GM19463 (cell line): Measurements from ENCODE around the gene NUCB2.

Source experiments
- ATAC-seq: cut with Tn5 transposase; IDR thresholded peaks from one replicate; pipeline ENCODE4 v1.9.1; 2021; ENCODE audit warnings: mild to moderate bottlenecking, moderate library complexity; ENCODE audit not compliant: unreplicated experiment

Gene NUCB2

GRCh38 chr11:17379383-17380180 is 103.0 kb downstream of the NUCB2 start:
- ATAC-seq, result no peak

DNA sequence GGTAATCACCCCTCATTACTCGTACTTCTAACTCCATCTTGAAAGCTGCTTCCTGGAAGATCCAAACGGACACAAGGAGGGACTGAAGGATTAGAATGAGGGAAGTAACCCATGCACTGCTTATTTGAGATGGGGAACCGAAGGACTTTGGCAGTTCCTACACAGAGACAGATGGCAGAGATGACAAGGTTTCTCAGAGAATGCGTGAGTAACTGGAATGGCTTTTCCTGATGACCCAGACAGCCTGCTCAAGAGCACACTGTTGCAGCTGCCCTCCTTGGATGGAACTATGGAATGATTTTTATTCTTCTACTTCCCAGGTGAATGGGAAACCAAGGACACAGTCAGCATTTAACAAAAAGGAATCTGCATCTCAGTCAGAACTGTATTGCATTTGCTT is 104.6 kb downstream of the NUCB2 start:
- no peak for ATAC-seq
